GM21367 (cell line): ENCODE data around the gene GUCY2D.
"Not testable (repeated sequence)": the region's sequence is repeated elsewhere in the genome, so short reads cannot be mapped to it uniquely, and the experiment has no call there.

ENCODE experiments used
- ATAC-seq: cut with Tn5 transposase; IDR thresholded peaks from one replicate; pipeline ENCODE4 v1.9.1; 2021; ENCODE audit not compliant: unreplicated experiment

Gene GUCY2D

GRCh38 chr17:8015957-8016631 lies 13.7 kb downstream of the GUCY2D start:
- no peak for ATAC-seq

DNA sequence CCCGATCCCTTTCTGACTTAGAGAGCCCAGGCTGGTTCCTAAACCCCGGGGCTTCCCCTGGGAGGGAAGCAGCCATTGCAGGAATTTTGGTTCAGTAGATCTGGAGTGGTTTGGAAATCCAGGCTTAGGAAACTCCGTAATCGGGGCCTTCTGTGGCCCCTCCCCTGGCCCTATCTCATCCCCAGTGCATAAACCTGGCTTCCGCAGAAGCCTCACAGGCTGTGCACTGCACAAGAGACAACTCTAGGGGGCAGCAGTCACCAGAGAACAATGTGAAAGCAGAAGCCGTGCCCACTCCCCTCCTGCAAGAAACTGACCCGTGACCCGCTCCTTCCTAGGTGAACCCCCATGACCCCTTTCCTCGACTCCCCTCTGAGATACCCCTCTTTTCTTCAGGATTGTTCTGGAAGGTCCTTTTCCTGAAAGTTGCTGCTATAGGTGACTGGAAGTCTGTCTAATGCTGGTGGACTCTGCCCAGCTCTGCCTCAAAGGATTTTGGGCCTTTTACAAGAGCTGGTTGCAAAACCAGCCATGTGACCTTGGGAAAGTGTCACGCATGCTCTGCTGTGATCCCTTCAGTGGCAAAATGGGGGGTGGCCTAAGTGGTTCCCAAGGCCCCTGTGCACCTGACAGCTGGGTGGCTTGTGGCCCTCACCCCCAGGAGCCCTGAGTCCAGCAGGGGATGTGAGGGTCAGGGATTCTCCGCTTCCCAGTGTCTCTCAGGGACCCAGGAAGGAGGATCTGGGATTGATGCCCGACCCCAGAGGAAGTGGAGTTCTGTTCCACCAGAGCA lies 14.4 kb downstream of the GUCY2D start:
- no peak for ATAC-seq

DNA sequence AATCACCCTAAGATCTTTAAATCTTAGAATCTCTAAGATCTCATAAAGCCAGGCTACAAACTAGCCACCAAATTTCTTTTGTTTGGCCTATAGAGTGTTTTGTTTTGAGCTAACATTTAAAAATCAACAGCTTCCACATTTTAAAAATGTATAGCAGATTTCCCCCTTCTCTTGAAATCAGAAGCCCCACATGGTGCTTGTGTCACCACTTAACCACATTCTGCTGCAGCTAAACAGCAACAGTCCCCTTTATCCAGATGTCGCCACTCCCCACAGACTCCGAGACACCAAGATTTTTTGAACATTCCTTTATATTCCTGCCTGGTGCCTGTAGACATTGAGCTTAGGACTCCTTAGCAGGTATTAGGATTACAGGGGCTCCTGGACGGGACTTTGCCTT lies 16.0 kb downstream of the GUCY2D start:
- ATAC-seq, result no peak

DNA sequence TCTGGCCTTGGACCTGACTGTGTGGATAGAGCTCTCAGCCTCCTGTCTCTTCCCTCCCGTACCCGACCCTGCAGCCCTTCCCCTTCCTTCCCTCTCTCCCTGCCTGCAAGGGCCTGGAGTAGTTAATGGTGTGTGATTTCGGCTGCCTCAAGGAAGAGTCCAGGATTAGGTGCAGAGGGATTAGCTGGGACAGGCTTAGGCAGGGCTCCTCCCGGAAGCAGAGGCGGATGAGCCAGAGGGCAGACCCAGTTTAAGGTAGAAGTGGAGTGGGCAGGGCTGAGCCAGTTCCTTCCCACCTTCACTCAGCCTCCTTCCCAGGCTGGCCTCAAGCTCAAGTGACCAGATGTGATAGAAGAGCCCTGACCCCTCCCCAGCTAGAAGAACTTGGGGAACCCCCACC lies 16.8 kb downstream of the GUCY2D start:
- ATAC-seq, result no peak

GRCh38 chr17:8019665-8020650 lies 17.5 kb downstream of the GUCY2D start:
- no peak for ATAC-seq

DNA sequence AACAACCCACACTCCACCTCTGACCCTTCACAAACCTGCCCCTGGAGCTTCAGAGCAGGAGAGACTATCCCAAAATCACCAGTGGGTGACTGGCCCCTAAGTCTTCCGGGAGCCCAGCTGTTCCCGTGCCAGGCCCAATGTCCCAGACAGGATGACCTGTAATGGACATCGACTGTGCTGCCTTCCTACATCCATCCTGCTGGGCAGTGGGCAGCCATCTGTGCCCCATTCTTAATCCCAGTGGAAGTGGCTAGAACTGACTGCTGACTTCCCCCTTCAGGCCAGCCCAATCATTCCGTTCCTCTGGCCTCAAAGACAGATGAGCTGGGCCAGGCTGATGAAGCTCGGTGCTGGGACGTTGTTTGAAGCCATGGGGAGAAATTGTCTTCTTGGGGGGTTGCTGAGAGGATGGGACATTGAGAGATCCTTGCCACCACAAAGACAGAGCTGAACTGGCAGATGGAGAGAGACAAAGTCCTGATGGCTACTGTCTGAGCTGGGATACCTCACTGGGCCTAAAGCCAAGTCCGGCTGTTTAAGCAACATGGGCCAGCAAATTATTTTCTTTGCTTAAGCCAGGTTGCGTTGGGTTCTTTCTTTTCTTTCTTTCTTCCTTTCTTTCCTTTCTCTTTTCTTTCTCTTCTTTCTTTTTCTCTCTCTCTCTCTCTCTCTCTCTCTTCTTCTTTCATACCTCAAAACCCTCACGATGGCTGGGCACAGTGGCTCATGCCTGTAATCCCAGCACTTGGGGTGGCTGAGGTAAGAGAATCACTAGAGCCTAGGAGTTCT lies 18.6 kb downstream of the GUCY2D start:
- ATAC-seq, result no peak

GRCh38 chr17:8021565-8022359 lies 19.3 kb downstream of the GUCY2D start:
- ATAC-seq, result no peak

DNA sequence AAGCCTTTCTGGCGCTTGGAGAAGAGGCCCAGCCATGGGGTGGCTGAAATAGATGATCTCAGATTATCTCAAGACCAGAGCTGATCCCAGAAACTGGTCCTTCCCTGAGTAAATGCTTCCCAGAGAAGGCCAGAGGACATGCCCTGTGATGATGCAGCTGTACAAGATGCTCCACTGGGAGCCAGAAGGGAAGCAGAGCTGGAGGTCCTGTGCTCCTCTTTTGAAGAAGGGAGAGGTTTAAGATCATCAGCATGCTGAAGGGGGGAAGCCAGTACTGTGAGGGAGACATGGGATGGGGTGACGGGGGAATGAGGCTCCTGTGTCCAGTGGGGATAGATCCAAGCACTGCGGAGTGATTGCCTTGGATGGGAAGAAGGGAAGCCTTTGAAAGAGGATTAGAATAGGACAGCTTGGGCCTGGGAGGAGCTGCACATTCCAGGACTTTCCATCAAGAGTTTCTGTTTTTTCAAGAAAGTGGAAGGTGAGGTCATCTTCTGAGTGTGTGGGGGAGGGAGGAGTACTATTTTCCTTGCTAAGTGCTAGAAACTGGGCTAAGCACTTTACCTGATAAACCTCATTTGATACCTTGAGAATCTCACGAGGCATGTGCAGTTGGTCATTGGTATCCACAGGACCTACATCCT lies 20.1 kb downstream of the GUCY2D start:
- ATAC-seq, result no peak

DNA sequence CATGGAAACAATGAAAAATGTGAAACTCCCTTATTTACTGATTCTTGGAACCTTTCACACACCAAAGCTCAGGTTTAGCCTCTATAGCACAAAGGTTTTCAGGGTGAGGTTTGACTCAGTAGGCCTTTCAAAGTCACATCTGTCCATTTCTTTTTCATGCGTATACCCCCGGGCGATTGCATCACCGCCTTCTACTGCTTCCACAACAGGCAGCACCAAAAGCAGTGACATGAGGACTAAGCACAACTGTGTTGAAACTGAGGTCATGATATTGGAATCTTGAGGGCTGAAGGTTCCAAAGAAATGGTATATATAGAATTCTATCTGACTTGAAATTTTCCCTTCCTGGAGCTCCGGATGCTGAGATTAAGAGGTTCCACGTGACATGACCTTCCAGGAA lies 21.7 kb downstream of the GUCY2D start:
- ATAC-seq, result not testable (repeated sequence)

- ATAC-seq, result no peak
Measured at GRCh38 chr17:8025176-8025911, 22.9 kb downstream of the GUCY2D start.

DNA sequence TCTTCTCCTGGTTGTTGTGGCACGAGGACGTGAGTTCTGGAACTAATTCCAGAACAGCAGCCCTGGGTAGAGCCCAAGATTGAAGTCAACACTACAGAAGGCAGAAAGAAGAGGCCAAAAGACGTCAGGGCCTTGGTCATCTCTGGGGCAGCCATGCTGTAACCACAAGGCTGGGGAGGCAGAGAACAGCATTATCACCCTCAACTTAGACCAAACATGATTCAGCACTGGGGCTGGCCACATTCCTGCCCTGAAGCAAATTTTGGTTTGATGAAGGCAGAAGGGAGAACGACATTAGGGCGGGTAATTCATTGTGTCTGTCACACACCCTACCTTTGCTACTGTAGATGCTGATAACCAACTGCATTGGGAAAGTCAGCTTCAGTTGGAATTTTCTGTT lies 26.7 kb downstream of the GUCY2D start:
- ATAC-seq, result no peak

GRCh38 chr17:8031261-8031661 lies 28.8 kb downstream of the GUCY2D start:
- no peak for ATAC-seq

DNA sequence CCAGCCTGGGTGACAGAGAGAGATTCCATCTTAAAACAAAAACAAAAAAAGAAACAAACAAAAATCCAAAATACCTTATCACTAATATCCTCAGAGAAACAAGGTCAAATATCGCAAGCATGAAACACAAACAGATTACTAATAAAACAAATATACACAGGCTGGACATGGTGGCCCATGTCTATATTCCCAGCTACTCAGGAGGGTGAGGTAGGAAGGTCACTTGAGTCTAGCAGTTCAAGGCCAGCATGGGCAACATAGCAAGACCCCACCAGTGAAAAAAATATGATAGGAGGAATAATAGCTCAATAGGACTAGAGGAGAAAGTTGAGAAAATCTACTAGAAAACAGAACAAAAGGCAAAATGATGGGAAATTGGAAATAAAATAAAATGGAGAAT lies 29.5 kb downstream of the GUCY2D start:
- ATAC-seq, result no peak

DNA sequence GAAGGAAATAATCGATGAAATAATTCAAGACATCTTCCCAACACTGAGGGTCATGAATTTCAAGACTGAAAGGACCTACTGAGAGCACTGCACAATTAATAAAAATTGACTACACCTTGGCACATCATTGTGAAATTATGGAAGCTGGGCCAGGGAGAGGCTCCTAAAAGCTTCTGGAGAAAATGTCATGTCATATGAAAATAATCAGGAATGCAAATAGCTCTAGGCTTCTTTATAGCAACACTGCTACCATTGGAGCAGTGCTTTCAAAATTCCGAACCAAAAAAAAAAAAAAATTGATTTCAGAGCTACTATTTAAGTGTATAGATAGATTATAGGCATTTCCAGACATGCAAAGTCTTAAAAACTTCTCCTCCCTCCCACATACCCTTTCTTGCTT lies 30.0 kb downstream of the GUCY2D start:
- ATAC-seq, result no peak

GRCh38 chr17:8038954-8039610 lies 36.7 kb downstream of the GUCY2D start, which contains the start of gene ALOX15B:
Gene ALOX15B, plus strand, starts transcription at chr17:8039059. Its CDS starts 97 bp downstream, at chr17:8039156.
- no peak for ATAC-seq

DNA sequence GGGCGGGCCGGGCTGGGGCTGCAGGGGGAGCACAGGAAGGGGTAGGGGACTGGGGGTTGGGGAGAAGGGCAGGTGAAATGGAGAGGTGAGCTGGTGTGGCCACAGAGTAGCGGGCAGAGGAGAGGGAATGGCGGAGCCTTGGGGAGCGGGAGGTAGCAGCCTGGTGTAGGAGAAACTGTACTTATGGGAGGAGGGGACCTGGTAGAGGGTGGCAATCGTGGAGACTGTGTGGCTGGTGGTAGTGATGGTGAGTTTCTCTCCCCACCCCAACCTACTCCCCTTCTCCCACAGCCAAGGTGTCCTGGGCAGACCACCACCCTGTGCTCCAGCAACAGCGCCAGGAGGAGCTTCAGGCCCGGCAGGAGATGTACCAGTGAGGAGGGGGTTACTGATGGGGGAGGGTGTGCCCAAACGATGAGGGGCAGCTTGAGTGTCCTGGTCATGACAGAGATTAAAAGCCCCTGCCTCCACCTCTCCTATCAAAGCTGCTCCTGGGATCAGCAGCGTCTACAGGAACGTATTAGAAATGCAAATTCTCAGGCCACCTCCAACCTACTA lies 37.3 kb downstream of the GUCY2D start:
- ATAC-seq, result no peak

GRCh38 chr17:8041249-8041928 lies 39.0 kb downstream of the GUCY2D start:
- ATAC-seq, result no peak
